Neuronal stem cell (in vitro differentiated cells): Measurements from ENCODE around the gene SPINK4.

ENCODE experiments used
- DNase-seq: peaks from one replicate; pipeline ENCODE4 v3.0.0-alpha.2; 2013; ENCODE audit warnings: low spot score
- H2AFZ ChIP-seq: one replicate; pipeline ENCODE4 v1.6.1; 2013; ENCODE audit warnings: mild to moderate bottlenecking, low read length, inconsistent platforms
- H2AK5ac ChIP-seq: 2 replicates; pipeline ENCODE4 v1.6.1; 2013; ENCODE audit warnings: low read depth, mild to moderate bottlenecking, inconsistent platforms, low read length, moderate library complexity, mixed read lengths
- H2BK120ac ChIP-seq: 2 replicates; pipeline ENCODE4 v1.6.1; 2013; ENCODE audit warnings: low read depth, mild to moderate bottlenecking, inconsistent platforms, low read length, moderate library complexity, mixed read lengths
- H2BK12ac ChIP-seq: one replicate; pipeline ENCODE4 v1.6.1; 2013; ENCODE audit warnings: low read length, inconsistent platforms
- H2BK15ac ChIP-seq: 2 replicates; pipeline ENCODE4 v1.6.1; 2013; ENCODE audit warnings: mild to moderate bottlenecking, low read length, inconsistent platforms, mixed read lengths
- H2BK5ac ChIP-seq: one replicate; pipeline ENCODE4 v1.6.1; 2013; ENCODE audit warnings: inconsistent platforms, mild to moderate bottlenecking, low read length, moderate library complexity
- H3K14ac ChIP-seq: one replicate; pipeline ENCODE4 v1.6.1; 2013; ENCODE audit warnings: low read length, inconsistent platforms
- H3K18ac ChIP-seq: 2 replicates; pipeline ENCODE4 v1.6.1; 2013; ENCODE audit warnings: low read length, inconsistent platforms
- H3K23ac ChIP-seq: 2 replicates; pipeline ENCODE4 v1.6.1; 2013; ENCODE audit warnings: low read depth, mild to moderate bottlenecking, mixed read lengths, low read length, inconsistent platforms; ENCODE audit not compliant: poor library complexity
- H3K27ac ChIP-seq: replicated peaks from 3 replicates; pipeline ENCODE4 v1.5.1; 2013; ENCODE audit warnings: low read length, inconsistent platforms
- H3K27me3 ChIP-seq, 3 experiments: 2 replicates each; pipeline ENCODE4 v1.6.1; 2013; ENCODE audit warnings: low read length in 3 of 3, mild to moderate bottlenecking in 2 of 3, inconsistent platforms in 1 of 3, low read depth in 1 of 3, mixed read lengths in 1 of 3, moderate library complexity in 1 of 3; ENCODE audit not compliant: control insufficient read depth in 3 of 3, insufficient read depth in 3 of 3
- H3K36me3 ChIP-seq, 2 donors: replicated peaks in 1 of 2; 2 replicates each; pipeline ENCODE4 v1.6.1; 2013; ENCODE audit warnings: low read length in 2 of 2; ENCODE audit not compliant: control insufficient read depth in 2 of 2, insufficient read depth in 2 of 2
- H3K4ac ChIP-seq: 2 replicates; pipeline ENCODE4 v1.6.1; 2013; ENCODE audit warnings: inconsistent platforms, mild to moderate bottlenecking, low read length, moderate library complexity
- H3K4me1 ChIP-seq, 2 donors: 1 replicate in 1 of 2; 2 replicates in 1 of 2; pipeline ENCODE4 v1.6.1; 2013; ENCODE audit warnings: low read length in 2 of 2, low read depth in 1 of 2; ENCODE audit not compliant: control insufficient read depth in 2 of 2, insufficient read depth in 1 of 2
- H3K4me2 ChIP-seq: one replicate; pipeline ENCODE4 v1.6.1; 2013; ENCODE audit warnings: mild to moderate bottlenecking, low read length, inconsistent platforms; ENCODE audit not compliant: insufficient read depth, poor library complexity, severe bottlenecking
- H3K4me3 ChIP-seq, 2 donors: 2 replicates each; pipeline ENCODE4 v1.5.1; 2013; ENCODE audit warnings: low read length in 2 of 2, mild to moderate bottlenecking in 2 of 2, inconsistent platforms in 1 of 2, moderate library complexity in 1 of 2
- H3K79me1 ChIP-seq: one replicate; pipeline ENCODE4 v1.6.1; 2013; ENCODE audit warnings: low read depth, mild to moderate bottlenecking, inconsistent platforms, low read length, moderate library complexity
- H3K9ac ChIP-seq: one replicate; pipeline ENCODE4 v1.6.1; 2013; ENCODE audit warnings: mild to moderate bottlenecking, low read depth, low read length, inconsistent platforms; ENCODE audit not compliant: poor library complexity
- H3K9me3 ChIP-seq, 2 donors: replicated peaks in 1 of 2; 2 replicates each; pipeline versions ENCODE3 to v1.6.1; 2013; ENCODE audit warnings: low read length in 2 of 2, mild to moderate bottlenecking in 2 of 2, inconsistent platforms in 1 of 2, low read depth in 1 of 2, mixed read lengths in 1 of 2, moderate library complexity in 1 of 2; ENCODE audit not compliant: control insufficient read depth in 2 of 2, insufficient read depth in 1 of 2
- H4K8ac ChIP-seq: one replicate; pipeline ENCODE4 v1.6.1; 2013; ENCODE audit warnings: low read depth, mild to moderate bottlenecking, inconsistent platforms, low read length, moderate library complexity
- H4K91ac ChIP-seq: one replicate; pipeline ENCODE4 v1.6.1; 2013; ENCODE audit warnings: low read length, low read depth, mild to moderate bottlenecking, inconsistent platforms; ENCODE audit not compliant: poor library complexity
- WGBS, 2 donors: extraction: QIAGEN DNeasy Blood & Tissue Kit; methylation state at CpG; one replicate each; pipeline ENCODE4 v1.1.7; 2013; ENCODE audit warnings: missing lambda C conversion rate in 2 of 2, mixed read lengths in 1 of 2; ENCODE audit not compliant: insufficient read length in 2 of 2, insufficient replicate concordance in 1 of 2; ENCODE audit errors: extremely low coverage in 2 of 2; 5-methylcytosine and 5-hydroxymethylcytosine counted together

Gene SPINK4

GRCh38 chr9:33272061-33272460 is 32.1 kb downstream of the SPINK4 start:
- H3K14ac ChIP-seq = no peak overlapping the region
- no peak overlapping the region for H2BK120ac ChIP-seq
- H2BK15ac ChIP-seq = no peak overlapping the region
- H3K4me3 ChIP-seq = no peak overlapping the region
- H4K91ac ChIP-seq = no peak overlapping the region
- no peak overlapping the region for H4K8ac ChIP-seq
- no peaks in the 10 kb centered on the region for H3K9me3 ChIP-seq
- no peak overlapping the region for H3K23ac ChIP-seq
- H3K79me1 ChIP-seq = no peaks in the 10 kb centered on the region
- no CpG with 5 or more reads among the region's 1 CpG for WGBS, 2 donors
- no peak overlapping the region for H3K27ac ChIP-seq
- H3K4me2 ChIP-seq = no peak overlapping the region
- H3K9ac ChIP-seq = no peak overlapping the region
- H3K18ac ChIP-seq = no peak overlapping the region
- no peak overlapping the region for H3K4ac ChIP-seq
- no peak overlapping the region for H2BK5ac ChIP-seq
- DNase-seq = no peak
- H2AK5ac ChIP-seq = no peak overlapping the region
- H3K27me3 ChIP-seq = no peaks in the 10 kb centered on the region
- no peaks in the 10 kb centered on the region for H3K4me1 ChIP-seq
- no peak overlapping the region for H2AFZ ChIP-seq
- H2BK12ac ChIP-seq = no peak overlapping the region
- peaks cover 17 to 90% of the 10 kb centered on the region in 2 donors for H3K36me3 ChIP-seq

- WGBS, 2 donors = no CpG with 5 or more reads among the region's 3 CpGs
- no peak overlapping the region for H2BK120ac ChIP-seq
- no peaks in the 10 kb centered on the region for H3K79me1 ChIP-seq
- no peak overlapping the region for H2BK12ac ChIP-seq
- no peak overlapping the region for H3K4me3 ChIP-seq
- no peak overlapping the region for H3K27ac ChIP-seq
- no peaks in the 10 kb centered on the region for H3K27me3 ChIP-seq
- H3K18ac ChIP-seq = no peak overlapping the region
- H4K91ac ChIP-seq = no peak overlapping the region
- H2AFZ ChIP-seq = no peak overlapping the region
- H4K8ac ChIP-seq = no peak overlapping the region
- no peak overlapping the region for H3K4me2 ChIP-seq
- H2AK5ac ChIP-seq = no peak overlapping the region
- no peak overlapping the region for H3K4ac ChIP-seq
- no peak overlapping the region for H3K23ac ChIP-seq
- H3K9me3 ChIP-seq = no peaks in the 10 kb centered on the region
- no peak overlapping the region for H3K14ac ChIP-seq
- H3K36me3 ChIP-seq = peaks cover 21 to 90% of the 10 kb centered on the region in 2 donors
- H2BK5ac ChIP-seq = no peak overlapping the region
- DNase-seq = no peak
- H3K9ac ChIP-seq = no peak overlapping the region
- H3K4me1 ChIP-seq = no peaks in the 10 kb centered on the region
- no peak overlapping the region for H2BK15ac ChIP-seq
Observed at GRCh38 chr9:33273266-33273971, 33.5 kb downstream of the SPINK4 start.

- Histone ChIP-seq H3K4ac (no peak overlapping the region), H3K36me3 (peaks cover 22 to 90% of the 10 kb centered on the region in 2 donors), H3K27me3 (no peaks in the 10 kb centered on the region), H3K9ac (no peak overlapping the region), H3K4me3 (no peak overlapping the region), H4K91ac (no peak overlapping the region), H2AK5ac (no peak overlapping the region), H3K79me1 (no peaks in the 10 kb centered on the region), H2BK120ac (no peak overlapping the region), H2BK5ac (no peak overlapping the region), H4K8ac (no peak overlapping the region), H3K9me3 (no peaks in the 10 kb centered on the region), H2BK15ac (no peak overlapping the region), H3K4me2 (no peak overlapping the region), H2BK12ac (no peak overlapping the region), H3K23ac (no peak overlapping the region), H3K18ac (no peak overlapping the region), H2AFZ (no peak overlapping the region), H3K14ac (no peak overlapping the region), H3K4me1 (no peaks in the 10 kb centered on the region), H3K27ac (no peak overlapping the region)
- no peak for DNase-seq
- WGBS, 2 donors = no CpG with 5 or more reads among the region's 2 CpGs
Observed at GRCh38 chr9:33273972-33274328, 34.0 kb downstream of the SPINK4 start.

GRCh38 chr9:33277484-33277883 is 37.5 kb downstream of the SPINK4 start:
- Histone ChIP-seq H2BK12ac (no peak overlapping the region), H3K9me3 (no peaks in the 10 kb centered on the region), H3K4me1 (no peaks in the 10 kb centered on the region), H3K4ac (no peak overlapping the region), H3K4me3 (no peak overlapping the region), H3K9ac (no peak overlapping the region), H3K18ac (no peak overlapping the region), H4K91ac (no peak overlapping the region), H2BK15ac (no peak overlapping the region), H2AK5ac (no peak overlapping the region), H3K14ac (no peak overlapping the region), H4K8ac (no peak overlapping the region), H2BK5ac (no peak overlapping the region), H2AFZ (no peak overlapping the region), H2BK120ac (no peak overlapping the region), H3K36me3 (peaks cover 20 to 93% of the 10 kb centered on the region in 2 donors), H3K27me3 (no peaks in the 10 kb centered on the region), H3K27ac (no peak overlapping the region), H3K23ac (no peak overlapping the region), H3K79me1 (no peaks in the 10 kb centered on the region), H3K4me2 (no peak overlapping the region)
- WGBS, 2 donors = no CpG with 5 or more reads among the region's 4 CpGs
- DNase-seq = no peak
